GM18498 (cell line): ENCODE measurements around the gene FBLN2.

Experiments
- ATAC-seq: cut with Tn5 transposase; IDR thresholded peaks from one replicate; pipeline ENCODE4 v1.9.1; 2021; ENCODE audit warnings: mild to moderate bottlenecking, moderate library complexity; ENCODE audit not compliant: unreplicated experiment

The FBLN2 gene

DNA sequence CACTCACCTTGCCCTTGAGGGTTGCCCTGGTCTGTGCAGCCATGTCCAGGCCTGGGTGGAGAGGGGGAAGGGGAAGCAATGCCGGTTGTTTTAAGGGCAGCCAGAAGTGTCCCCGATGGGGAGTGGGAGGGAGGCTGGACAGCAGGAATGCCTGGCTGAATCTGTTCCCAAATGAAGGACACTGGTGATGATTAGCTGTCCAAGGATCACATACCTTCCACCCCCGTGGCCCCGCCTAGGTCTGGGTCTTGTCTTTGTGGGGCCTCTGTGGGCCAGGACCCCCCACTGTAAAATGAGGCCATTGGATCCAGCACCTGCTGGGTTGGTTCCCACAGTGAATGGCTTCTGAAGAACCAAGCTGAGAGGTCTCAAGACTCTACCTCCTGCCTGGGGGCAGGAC, 71.4 kb downstream of the FBLN2 start:
- ATAC-seq: no peak

DNA sequence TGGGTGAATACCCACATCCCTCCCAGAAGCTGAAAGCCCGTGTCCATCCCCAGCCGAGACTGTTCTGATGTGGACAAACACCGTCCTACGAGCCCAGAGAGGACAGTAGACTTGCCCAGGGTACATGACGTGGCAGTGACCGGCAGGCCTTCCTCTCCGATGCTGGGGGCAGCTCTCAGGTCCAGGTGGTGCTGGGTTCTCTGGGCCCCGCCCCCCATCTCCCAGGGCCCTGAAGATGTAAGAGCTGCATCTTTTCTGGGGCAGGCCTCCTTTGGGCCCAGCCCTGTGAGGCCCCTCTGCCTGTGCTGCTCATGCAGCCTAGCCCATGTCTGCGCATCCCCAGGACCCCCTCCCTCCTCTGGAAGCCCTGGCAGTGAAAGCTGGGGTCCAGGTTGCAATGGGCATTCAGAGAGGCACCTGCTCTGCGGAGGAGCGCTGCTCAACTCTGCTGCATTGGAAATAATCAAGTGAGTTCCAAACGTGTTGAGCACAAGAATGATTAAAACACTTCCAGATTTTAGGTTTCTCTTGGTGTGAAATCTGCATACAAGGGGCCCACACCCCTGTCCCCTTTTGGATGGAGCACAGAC, 71.9 kb downstream of the FBLN2 start:
- ATAC-seq: no peak

- no peak for ATAC-seq
These were observed 72.7 kb downstream of the FBLN2 start for GRCh38 chr3:13621381-13622221.

GRCh38 chr3:13622356-13622755, 73.4 kb downstream of the FBLN2 start:
- no peak for ATAC-seq

- ATAC-seq: no peak
These were observed 74.3 kb downstream of the FBLN2 start for GRCh38 chr3:13623101-13623654.

GRCh38 chr3:13624021-13624420, 75.1 kb downstream of the FBLN2 start:
- no peak for ATAC-seq

- no peak for ATAC-seq
These were observed 75.8 kb downstream of the FBLN2 start for GRCh38 chr3:13624671-13625125.

DNA sequence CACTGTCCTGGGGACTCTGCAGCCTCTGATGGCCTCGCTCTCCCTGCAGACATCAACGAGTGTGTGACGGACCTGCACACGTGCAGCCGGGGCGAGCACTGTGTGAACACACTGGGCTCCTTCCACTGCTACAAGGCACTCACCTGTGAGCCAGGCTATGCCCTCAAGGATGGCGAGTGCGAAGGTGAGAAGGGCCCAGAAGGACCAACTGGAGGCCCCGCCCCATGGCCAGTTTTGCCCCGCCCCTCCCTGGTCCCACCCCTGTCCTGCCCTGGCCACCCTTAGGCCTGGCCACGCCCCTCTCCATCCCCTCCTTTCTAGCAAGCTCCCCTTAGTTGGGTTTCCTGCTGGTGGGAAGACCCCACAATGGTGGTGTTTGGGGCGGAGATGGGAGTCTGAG, 77.5 kb downstream of the FBLN2 start:
- ATAC-seq: no peak

DNA sequence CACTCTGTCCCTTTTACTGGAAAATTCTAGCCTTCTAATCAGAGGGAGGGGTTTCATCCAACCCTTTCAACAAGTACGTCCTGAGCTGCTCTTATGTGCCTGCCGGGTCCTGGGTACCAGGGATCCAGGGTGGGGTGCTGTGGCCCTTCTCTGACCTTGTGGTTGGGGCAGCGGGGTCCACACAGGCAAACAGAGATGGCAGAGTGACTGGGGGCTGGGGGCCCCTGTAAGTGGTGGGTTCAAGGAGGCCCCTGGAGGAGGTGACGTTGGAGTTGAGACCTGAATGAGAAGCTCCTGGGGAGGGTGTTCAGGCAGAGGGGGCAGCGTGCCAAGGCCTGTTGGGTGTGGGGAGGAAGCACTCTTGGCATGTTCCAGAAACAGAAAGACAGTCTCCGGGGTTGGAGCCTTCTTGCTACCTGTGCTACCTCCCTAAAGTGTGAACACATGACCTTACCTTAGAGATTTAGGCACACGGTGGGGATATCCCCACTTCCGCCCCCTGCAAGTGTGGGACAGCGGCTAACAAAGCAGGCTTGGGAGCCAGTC, 78.1 kb downstream of the FBLN2 start:
- ATAC-seq: no peak

DNA sequence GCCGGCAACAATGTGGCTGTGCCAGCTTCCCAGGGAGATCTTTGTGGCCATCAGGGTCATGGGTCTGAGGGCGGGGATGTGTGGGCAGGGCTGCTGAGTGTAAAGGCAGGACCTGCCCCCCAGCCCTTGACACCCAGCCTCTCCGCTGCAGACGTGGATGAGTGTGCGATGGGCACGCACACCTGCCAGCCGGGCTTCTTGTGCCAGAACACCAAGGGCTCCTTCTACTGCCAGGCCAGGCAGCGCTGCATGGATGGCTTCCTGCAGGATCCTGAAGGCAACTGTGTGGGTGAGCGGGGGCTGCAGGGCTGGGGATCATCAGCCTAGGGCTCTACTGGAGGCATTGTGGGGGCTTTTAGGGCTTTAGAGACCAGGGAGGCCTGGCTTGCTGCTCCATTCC, 78.8 kb downstream of the FBLN2 start:
- no peak for ATAC-seq

DNA sequence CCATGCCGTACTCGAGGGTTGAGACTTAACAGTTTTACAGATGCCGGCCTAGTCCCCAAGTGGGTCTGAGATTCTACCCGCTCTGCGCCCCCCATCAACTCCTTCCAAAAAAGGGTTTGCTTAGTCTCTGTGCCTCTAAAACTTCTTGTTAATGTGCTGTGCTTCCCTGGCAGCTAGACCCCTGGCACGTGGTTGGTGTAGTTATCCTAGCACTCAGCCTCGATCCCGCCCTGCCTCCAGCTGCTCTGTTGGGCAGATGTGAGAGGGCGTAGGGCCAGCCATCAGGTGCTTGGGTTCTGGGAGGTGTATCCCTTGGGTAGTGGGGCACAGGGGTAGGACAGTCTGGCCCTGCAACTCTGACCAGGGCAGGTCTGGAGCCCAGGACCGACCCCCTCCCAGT, 79.5 kb downstream of the FBLN2 start:
- no peak for ATAC-seq

- no peak for ATAC-seq
These were observed 80.1 kb downstream of the FBLN2 start for GRCh38 chr3:13628841-13629551.

DNA sequence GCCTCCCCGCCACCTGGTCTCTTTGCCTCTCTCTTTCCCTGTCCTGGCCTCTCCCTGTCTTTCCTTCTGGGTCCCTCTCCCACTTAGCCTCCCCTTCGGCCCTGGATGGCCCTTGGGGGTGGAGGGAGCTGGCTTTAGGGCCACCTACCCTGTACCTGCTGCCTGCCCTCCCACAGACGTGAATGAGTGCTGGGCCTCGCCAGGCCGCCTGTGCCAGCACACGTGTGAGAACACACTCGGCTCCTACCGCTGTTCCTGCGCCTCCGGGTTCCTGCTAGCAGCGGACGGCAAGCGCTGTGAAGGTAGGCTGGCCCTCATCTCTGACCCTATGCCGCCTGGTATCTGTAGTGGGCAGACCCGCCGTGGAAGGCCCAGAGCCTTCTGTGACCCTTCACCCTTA, 80.7 kb downstream of the FBLN2 start:
- ATAC-seq: no peak

DNA sequence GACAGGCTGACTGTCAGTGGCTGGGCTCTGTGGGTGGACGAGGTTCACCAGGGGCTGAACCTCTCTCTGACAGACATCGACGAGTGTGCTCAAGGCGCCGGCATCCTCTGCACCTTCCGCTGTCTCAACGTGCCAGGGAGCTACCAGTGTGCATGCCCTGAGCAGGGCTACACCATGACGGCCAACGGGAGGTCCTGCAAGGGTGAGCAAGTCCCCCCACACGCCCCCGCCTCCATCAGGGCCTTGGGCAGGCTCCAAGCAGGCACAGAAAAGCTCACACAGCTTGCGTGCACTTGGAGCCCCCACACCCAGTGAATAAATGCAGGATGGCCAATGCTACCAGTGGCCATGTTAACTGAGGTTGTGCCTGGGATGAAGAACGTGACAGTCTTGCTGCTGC, 82.3 kb downstream of the FBLN2 start:
- ATAC-seq: no peak

GRCh38 chr3:13633176-13633575, 84.3 kb downstream of the FBLN2 start:
- no peak for ATAC-seq

- no peak for ATAC-seq
These were observed 85.2 kb downstream of the FBLN2 start for GRCh38 chr3:13634151-13634550.

DNA sequence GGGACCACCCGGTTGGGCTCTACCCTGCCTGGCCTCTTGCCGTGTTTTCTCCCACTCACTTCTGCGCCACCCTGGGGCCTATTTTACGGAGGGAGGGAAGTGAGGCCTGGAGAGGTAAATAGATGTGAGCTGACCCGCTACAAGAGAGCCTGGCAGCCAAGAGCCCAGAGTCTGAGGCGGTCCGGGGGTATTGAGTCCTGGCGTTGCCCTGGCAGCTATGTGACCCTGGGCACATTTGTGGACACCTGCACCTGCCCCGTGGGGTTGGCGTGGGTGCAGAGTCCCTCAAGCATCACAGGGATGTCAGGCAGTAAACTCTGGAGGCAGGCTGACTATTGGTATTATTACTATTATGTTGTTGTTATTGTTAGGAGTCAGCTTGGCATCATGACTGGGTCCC, 85.7 kb downstream of the FBLN2 start:
- no peak for ATAC-seq

- no peak for ATAC-seq
These were observed 87.3 kb downstream of the FBLN2 start for GRCh38 chr3:13636186-13636585.

- ATAC-seq: no peak
These were observed 87.9 kb downstream of the FBLN2 start for GRCh38 chr3:13636874-13637273.

DNA sequence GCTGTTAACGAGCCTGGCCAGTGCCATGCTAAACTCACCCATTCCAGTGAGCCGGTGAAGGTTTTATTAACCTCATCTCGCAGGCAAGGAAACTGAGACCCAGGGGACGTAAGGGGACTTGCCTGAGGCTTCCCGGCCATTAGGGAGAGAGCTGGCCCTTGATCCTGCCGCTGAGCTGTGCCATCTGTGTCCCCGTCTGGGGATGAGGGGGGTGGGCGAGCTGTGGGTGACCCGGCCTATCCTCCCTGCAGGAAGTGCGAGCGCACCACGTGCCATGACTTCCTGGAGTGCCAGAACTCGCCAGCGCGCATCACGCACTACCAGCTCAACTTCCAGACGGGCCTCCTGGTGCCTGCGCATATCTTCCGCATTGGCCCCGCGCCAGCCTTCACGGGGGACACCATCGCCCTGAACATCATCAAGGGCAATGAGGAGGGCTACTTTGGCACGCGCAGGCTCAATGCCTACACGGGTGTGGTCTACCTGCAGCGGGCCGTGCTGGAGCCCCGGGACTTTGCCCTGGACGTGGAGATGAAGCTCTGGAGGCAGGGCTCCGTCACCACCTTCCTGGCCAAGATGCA, 88.5 kb downstream of the FBLN2 start:
- no peak for ATAC-seq

- no peak for ATAC-seq
These were observed 89.0 kb downstream of the FBLN2 start for GRCh38 chr3:13637953-13638352.
